D721Med (cell line): ENCODE data around the gene ROR1.

Experiments used
- DNase-seq: peaks from one replicate; pipeline ENCODE4 v3.0.0; 2011; ENCODE audit warnings: low spot score; ENCODE audit not compliant: insufficient read length
- FAIRE-seq: peaks from 2 replicates; lab custom pipeline; 2011; peaks lifted over from hg19 to GRCh38; lab: Jason Lieb, UNC
- CTCF ChIP-seq: IDR thresholded peaks from 2 replicates; pipeline ENCODE4 v1.5.1; 2012; ENCODE audit warnings: mild to moderate bottlenecking, control low read depth; ENCODE audit not compliant: insufficient read depth; ENCODE audit errors: missing control alignments

Gene ROR1

DNA sequence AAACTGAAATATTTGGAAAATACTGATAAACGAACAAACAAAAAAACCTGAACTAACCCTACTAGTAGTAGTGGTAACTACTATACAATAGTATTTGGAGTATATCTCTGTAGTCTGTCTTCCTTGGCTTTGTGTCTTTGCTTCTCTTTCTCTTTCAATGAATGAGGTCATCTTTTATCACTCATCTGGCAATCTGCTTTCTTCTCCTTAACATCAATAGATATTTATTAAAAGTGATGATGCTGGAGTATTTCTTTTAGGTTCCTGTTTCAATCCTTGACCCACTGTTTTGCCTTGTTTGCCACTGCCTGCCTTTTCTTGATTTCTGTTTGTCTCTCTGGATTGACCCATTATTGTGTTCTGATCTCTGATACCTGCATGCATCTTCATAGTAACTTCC is 71.5 kb downstream of the ROR1 start:
- DNase-seq (no peak), FAIRE-seq (no peak)
- no peak for TF ChIP-seq CTCF

GRCh38 chr1:63847308-63847910 is 73.6 kb downstream of the ROR1 start:
- no peak for TF ChIP-seq CTCF
- DNase-seq (no peak), FAIRE-seq (no peak)

- FAIRE-seq (no peak), DNase-seq (no peak)
- no peak for TF ChIP-seq CTCF
Observed at GRCh38 chr1:63848733-63849132, 74.9 kb downstream of the ROR1 start.

DNA sequence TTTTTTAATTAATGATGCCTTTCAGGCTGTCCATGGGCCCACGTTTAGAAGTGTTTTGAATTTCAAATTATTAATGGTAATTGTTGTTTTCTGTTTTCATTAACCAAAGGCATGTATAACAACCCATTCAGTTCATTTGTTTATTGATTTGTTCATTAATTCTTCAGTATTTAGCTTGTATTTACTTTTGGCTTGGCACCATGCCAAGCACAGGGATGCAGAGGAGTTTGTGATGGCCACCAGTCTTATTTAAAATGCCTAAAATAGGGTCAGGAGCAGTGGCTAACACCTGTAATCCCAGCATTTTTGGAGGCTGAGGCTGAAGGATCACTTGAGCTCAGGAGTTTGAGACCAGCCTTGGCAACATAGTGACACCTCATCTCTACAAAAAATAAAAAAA is 75.3 kb downstream of the ROR1 start:
- TF ChIP-seq CTCF, result no peak
- DNase-seq, result no peak
- FAIRE-seq, result no peak

- no peak for FAIRE-seq
- no peak for DNase-seq
- TF ChIP-seq CTCF, result no peak
Observed at GRCh38 chr1:63854091-63854490, 80.3 kb downstream of the ROR1 start.

GRCh38 chr1:63855942-63856341 is 82.1 kb downstream of the ROR1 start:
- DNase-seq, result no peak
- FAIRE-seq, result no peak
- no peak for TF ChIP-seq CTCF

DNA sequence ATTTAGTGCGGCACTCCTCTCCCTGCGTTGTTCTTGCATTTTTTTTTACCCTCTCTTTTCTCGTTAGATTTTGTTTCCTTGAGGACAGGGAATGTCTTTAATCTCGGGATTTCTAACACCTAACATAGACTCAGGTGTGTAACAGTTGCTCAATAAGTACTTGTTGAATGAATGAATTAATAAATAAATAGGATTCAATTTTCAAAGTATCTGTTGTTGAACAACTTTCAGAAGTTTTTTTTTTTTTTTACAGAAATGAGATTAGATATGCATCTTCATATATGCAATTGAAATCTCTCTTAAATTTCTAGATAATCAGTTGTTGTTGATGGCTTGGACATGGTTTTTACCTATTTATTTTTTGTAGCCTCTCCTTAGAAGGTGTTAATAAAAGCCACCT is 83.1 kb downstream of the ROR1 start:
- no peak for TF ChIP-seq CTCF
- no peak for DNase-seq

More for the DNA sequence above, 83.1 kb downstream of the ROR1 start:
- FAIRE-seq, result no peak
